SK-N-SH treated with all-trans-retinoic acid at 6 μM for 48 hours (cell line): Measurements from ENCODE around the gene ADH7.
"Not testable (repeated sequence)": the region's sequence is repeated elsewhere in the genome, so short reads cannot be mapped to it uniquely, and the experiment has no call there.

Experiments used
- ATAC-seq: fragments of 200-7000 bp; cut with Tn5 transposase; 3 replicates; pipeline ENCODE4 v1.9.1; 2020; ENCODE audit warnings: mild to moderate bottlenecking, moderate library complexity
- ARNTL ChIP-seq: fragments of 450-650 bp; formaldehyde crosslinking; IDR thresholded peaks from 2 replicates; pipeline ENCODE4 v1.5.0; 2020; ENCODE audit warnings: low read depth, mild to moderate bottlenecking, moderate library complexity, borderline replicate concordance
- BACH2 ChIP-seq: fragments of 250-450 bp; sonication (Bioruptor Pico); IDR thresholded peaks from 2 replicates; pipeline ENCODE4 v1.9.0; 2021; ENCODE audit warnings: mild to moderate bottlenecking, borderline replicate concordance
- CREB5 ChIP-seq: fragments of 250-450 bp; sonication (Bioruptor Pico); IDR thresholded peaks from 2 replicates; pipeline ENCODE4 v1.5.1; 2020; ENCODE audit warnings: low read depth, mild to moderate bottlenecking, moderate library complexity
- CSDC2 ChIP-seq: fragments of 250-450 bp; sonication (Bioruptor Pico); IDR thresholded peaks from 2 replicates; pipeline ENCODE4 v1.5.0; 2020; ENCODE audit warnings: mild to moderate bottlenecking, moderate library complexity
- CSRNP3 ChIP-seq: fragments of 250-450 bp; sonication (Bioruptor Pico); IDR thresholded peaks from 2 replicates; pipeline ENCODE4 v1.5.1; 2021; ENCODE audit warnings: mild to moderate bottlenecking, moderate library complexity
- ESRRG ChIP-seq: fragments of 250-450 bp; sonication (Bioruptor Pico); IDR thresholded peaks from 2 replicates; pipeline ENCODE4 v1.6.1; 2021; ENCODE audit warnings: mild to moderate bottlenecking
- ISL1 ChIP-seq: fragments of 250-450 bp; sonication (Bioruptor Pico); IDR thresholded peaks from 2 replicates; pipeline ENCODE4 v2.1.2; 2022; ENCODE audit warnings: mild to moderate bottlenecking, moderate library complexity
- OSR1 ChIP-seq: fragments of 250-450 bp; sonication (Bioruptor Pico); IDR thresholded peaks from 2 replicates; pipeline ENCODE4 v1.8.0; 2022; ENCODE audit warnings: moderate library complexity, mild to moderate bottlenecking, inconsistent platforms
- PATZ1 ChIP-seq: fragments of 250-450 bp; sonication (Bioruptor Pico); IDR thresholded peaks from 2 replicates; pipeline ENCODE4 v1.8.0; 2020; ENCODE audit warnings: mild to moderate bottlenecking, moderate library complexity, borderline replicate concordance
- POU6F1 ChIP-seq: fragments of 250-450 bp; sonication (Bioruptor Pico); IDR thresholded peaks from 2 replicates; pipeline ENCODE4 v1.8.0; 2021; ENCODE audit warnings: low read depth, mild to moderate bottlenecking, moderate library complexity, borderline replicate concordance
- PPARA ChIP-seq: fragments of 250-450 bp; sonication (Bioruptor Pico); IDR thresholded peaks from 2 replicates; pipeline ENCODE4 v1.5.0; 2020; ENCODE audit warnings: mild to moderate bottlenecking, borderline replicate concordance
- RARB ChIP-seq: fragments of 250-450 bp; sonication (Bioruptor Pico); IDR thresholded peaks from 2 replicates; pipeline ENCODE4 v1.8.0; 2021; ENCODE audit warnings: mild to moderate bottlenecking, moderate library complexity
- TOX ChIP-seq: fragments of 250-450 bp; sonication (Bioruptor Pico); IDR thresholded peaks from 2 replicates; pipeline ENCODE4 v1.8.0; 2021; ENCODE audit warnings: mild to moderate bottlenecking, moderate library complexity, borderline replicate concordance
- TSHZ2 ChIP-seq: fragments of 250-450 bp; sonication (Bioruptor Pico); IDR thresholded peaks from 2 replicates; pipeline ENCODE4 v1.5.0; 2020; ENCODE audit warnings: mild to moderate bottlenecking, moderate library complexity
- ZC3H10 ChIP-seq: fragments of 250-450 bp; sonication (Bioruptor Pico); IDR thresholded peaks from 2 replicates; pipeline ENCODE4 v1.5.1; 2021; ENCODE audit warnings: mild to moderate bottlenecking, moderate library complexity
- ZFP3 ChIP-seq: fragments of 250-450 bp; sonication (Bioruptor Pico); IDR thresholded peaks from 2 replicates; pipeline ENCODE4 v1.5.0; 2020; ENCODE audit warnings: mild to moderate bottlenecking, moderate library complexity
- ZFP30 ChIP-seq: fragments of 450-650 bp; formaldehyde crosslinking; IDR thresholded peaks from 2 replicates; pipeline ENCODE4 v1.5.0; 2022; ENCODE audit warnings: mild to moderate bottlenecking, moderate library complexity
- ZNF565 ChIP-seq: fragments of 450-650 bp; formaldehyde crosslinking; conservative IDR thresholded peaks from 2 replicates; pipeline ENCODE4 v1.5.0; 2020; ENCODE audit warnings: low read depth, mild to moderate bottlenecking, moderate library complexity
- ZNF70 ChIP-seq: fragments of 450-650 bp; formaldehyde crosslinking; IDR thresholded peaks from 2 replicates; pipeline ENCODE4 v1.5.0; 2020; ENCODE audit warnings: mild to moderate bottlenecking, moderate library complexity
- ZNF8 ChIP-seq: fragments of 450-650 bp; formaldehyde crosslinking; IDR thresholded peaks from 2 replicates; pipeline ENCODE4 v1.5.0; 2020; ENCODE audit warnings: mild to moderate bottlenecking, moderate library complexity

The ADH7 gene

GRCh38 chr4:99378876-99379275 is 56.3 kb downstream of the ADH7 start:
- no peak for ATAC-seq
- TF ChIP-seq BACH2 (CRISPR knock-in tag) = no peak
- TF ChIP-seq ESRRG (CRISPR knock-in tag) = no peak
- TF ChIP-seq PATZ1 = no peak
- TF ChIP-seq CREB5 = no peak
- no peak for TF ChIP-seq ISL1 (CRISPR knock-in tag)
- TF ChIP-seq CSDC2 (CRISPR knock-in tag) = no peak
- TF ChIP-seq TSHZ2 (CRISPR knock-in tag) = no peak
- no peak for TF ChIP-seq CSRNP3
- TF ChIP-seq PPARA (CRISPR knock-in tag) = no peak
- TF ChIP-seq POU6F1 (CRISPR knock-in tag) = no peak
- no peak for TF ChIP-seq ZNF70 (CRISPR knock-in tag)
- TF ChIP-seq OSR1 (CRISPR knock-in tag) = no peak
- TF ChIP-seq ZNF8 = no peak
- TF ChIP-seq ARNTL (CRISPR knock-in tag) = no peak
- TF ChIP-seq ZFP30 (CRISPR knock-in tag) = no peak
- TF ChIP-seq TOX (CRISPR knock-in tag) = no peak
- TF ChIP-seq RARB (CRISPR knock-in tag) = no peak
- TF ChIP-seq ZNF565 (CRISPR knock-in tag) = no peak
- TF ChIP-seq, all 23 proteins: peak for 0

- ATAC-seq = peak; percentile 58; the same call in 2 of the 3 replicates
Observed at GRCh38 chr4:99377341-99377740, 57.8 kb downstream of the ADH7 start.

- not testable (repeated sequence) for ATAC-seq
Observed at GRCh38 chr4:99372464-99372863, 62.7 kb downstream of the ADH7 start.

GRCh38 chr4:99367817-99368216 is 67.3 kb downstream of the ADH7 start:
- ATAC-seq = not testable (repeated sequence)

GRCh38 chr4:99366491-99366890 is 68.7 kb downstream of the ADH7 start:
- ATAC-seq = no peak
- TF ChIP-seq ZNF8 (no peak), POU6F1 (CRISPR knock-in tag) (no peak), PPARA (CRISPR knock-in tag) (no peak), TSHZ2 (CRISPR knock-in tag) (no peak), ZC3H10 (no peak), ZFP3 (no peak), CSDC2 (CRISPR knock-in tag) (no peak)
